GM18873 (cell line): ENCODE results near the gene C14orf180.

Experiments
- ATAC-seq: cut with Tn5 transposase; IDR thresholded peaks from one replicate; pipeline ENCODE4 v1.9.1; 2021; ENCODE audit warnings: mild to moderate bottlenecking, moderate library complexity, moderate number of reproducible peaks; ENCODE audit not compliant: unreplicated experiment, low FRiP score

Gene C14orf180

GRCh38 chr14:104559804-104560585 is 19.6 kb upstream of the C14orf180 start:
- no peak for ATAC-seq

DNA sequence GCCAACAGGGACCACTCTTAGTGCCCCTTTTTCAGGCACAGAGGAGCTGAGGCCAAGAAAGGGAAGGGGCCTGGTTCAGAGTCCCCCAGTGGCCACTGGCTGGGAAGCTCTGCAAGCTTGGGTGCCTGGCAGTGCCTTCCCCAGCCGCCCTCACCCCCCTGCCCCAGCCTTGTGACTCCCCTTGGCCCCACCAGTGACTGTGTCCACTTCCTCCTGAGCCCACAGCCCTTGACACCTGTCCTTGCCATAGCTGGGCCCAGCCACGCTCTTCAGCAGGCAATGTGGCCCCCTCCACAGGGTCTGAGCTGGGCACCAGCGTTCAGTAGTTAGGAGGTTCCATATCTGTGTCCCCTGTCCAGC is 19.0 kb upstream of the C14orf180 start:
- ATAC-seq = no peak

GRCh38 chr14:104561124-104561557 is 18.4 kb upstream of the C14orf180 start:
- ATAC-seq = no peak

DNA sequence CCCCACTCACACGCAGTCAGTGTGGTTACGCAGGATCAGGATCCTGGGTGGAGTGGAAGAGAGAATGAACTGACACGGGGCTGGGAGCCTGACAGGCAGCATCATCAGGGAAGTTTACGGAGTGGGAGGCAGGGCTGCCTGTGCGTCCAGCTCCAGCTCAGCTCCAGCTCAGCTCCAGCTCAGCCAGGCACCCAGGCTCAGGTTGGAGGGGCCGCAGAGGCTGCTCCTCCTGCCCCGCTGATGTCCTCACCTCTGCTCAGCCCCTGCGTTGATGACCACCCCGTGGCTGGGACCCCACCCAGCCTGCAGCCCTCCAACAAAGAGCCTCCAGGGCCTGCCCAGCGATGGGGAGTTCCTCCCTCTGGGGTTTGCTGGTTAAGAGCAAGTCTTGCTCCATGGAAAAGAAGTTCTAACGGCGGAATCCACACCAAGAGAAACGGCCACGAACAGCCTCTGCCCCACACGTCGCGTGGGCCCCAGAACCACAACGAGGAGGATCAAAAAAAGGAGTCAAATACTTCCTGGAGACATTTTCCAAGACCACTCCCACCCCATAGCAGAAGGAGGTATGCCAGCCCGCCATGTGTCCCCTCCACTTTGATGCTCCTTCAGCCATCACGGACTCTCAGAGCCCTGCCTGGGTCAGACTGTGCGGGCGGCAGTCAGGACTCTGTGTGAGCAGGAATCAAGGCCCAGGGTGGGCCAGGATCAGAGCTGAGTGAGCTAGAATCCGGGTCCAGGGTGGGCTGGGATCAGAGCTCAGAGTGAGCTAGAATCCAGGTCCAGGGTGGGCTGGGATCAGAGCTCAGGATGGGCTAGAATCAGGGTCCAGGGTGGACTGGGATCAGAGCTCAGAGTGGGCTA is 17.7 kb upstream of the C14orf180 start:
- ATAC-seq = no peak

- no peak for ATAC-seq
These were observed 17.0 kb upstream of the C14orf180 start for GRCh38 chr14:104562606-104563005.

DNA sequence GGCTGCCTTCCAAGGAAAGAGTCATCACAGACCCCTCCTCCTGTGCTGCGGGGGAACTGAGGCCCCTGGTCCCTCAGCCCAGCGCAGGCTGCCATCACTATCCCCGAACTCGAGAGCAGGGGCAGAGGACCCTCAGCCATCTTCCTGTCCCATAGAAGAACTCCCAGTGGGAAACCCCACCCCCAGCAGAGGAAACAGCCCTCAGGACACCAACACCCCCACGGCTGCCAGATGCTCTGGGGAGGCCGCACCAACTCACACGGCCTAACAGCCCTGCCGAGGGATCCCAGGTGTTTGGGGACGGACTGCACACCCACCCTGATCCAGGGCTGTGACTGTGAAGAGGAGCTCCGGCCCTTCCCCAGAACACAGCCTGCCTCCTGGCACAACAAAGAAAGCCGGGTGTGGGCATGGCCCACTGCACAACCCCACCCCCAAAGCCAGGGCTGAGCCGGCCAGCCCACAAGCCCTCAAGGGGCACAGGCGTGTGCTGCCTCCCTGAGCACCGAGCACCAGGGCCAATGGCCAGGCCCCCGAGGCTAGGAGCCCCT is 16.3 kb upstream of the C14orf180 start:
- ATAC-seq = no peak

GRCh38 chr14:104563742-104564615 is 15.6 kb upstream of the C14orf180 start:
- no peak for ATAC-seq

GRCh38 chr14:104564744-104565679 is 14.6 kb upstream of the C14orf180 start:
- ATAC-seq = no peak

DNA sequence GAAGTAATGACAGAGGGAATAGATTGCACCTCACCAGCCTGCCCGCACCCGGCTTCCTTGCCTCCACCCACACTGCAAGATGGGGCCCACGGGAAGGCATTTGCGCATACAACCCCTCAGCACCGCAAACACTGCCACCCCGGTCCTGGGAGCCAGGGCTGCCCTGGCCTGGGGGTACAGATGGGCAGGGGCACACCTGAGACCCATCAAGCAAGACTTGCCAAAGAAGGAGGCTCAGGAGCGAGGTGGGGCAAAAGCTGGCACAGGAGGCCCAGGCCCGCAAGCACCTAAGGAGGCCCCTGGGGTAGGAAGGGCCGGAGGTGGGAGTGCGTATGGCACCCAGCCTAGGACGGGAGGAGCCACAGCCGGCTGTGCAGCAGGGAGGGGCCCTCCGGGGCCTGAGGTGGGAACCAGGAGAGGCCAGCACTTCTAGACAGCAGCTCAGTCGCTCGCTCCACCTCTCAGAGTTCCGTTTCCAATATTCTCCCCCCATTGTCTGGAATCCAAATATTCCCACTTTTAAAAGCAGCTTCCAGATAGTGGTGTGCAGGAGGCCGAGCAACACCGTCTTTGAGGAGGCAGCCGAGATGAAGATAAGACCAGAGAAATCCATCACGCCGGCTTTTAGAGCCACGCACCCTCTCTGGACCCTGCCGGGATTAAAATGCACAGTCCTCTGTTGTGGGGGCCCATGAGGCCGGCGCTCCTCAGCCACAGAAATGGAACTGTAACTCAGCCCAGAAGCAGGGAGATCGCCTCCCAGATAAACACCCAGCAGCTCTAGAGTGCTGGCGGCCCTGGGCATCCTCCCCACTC is 12.2 kb upstream of the C14orf180 start:
- ATAC-seq = no peak

DNA sequence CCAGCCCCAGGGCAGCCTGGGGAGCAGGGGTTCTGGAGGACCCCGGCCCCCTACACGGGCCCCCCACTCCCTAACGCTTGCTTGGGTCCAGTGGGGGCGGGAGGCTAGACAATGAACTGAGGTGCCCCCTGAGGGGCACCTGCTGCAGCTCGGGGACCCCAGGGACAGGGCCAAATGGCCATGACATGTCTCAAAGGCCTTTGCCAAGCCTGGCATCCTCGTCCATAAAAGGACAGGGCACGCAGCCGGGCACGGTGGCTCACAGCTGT is 11.7 kb upstream of the C14orf180 start:
- ATAC-seq = no peak

- no peak for ATAC-seq
These were observed 10.9 kb upstream of the C14orf180 start for GRCh38 chr14:104568620-104569019.

DNA sequence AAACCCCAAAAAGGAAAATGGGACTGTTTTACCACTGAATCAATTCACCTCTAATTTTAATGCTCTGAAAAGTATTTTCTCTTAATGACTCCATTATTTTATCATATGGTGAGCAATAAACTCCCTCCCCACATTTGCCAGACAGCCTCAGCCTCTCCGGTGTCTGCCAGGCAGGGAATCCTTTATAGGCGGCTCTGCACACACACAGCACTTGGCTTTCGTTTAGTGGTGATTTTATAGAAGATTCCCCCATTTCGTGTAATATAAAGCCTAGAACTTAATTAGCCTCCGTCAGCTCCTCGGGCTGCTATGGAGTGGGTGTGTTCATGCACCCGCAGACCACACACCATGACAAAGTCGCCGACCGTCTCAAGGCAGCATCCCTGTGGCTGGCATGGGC is 10.1 kb upstream of the C14orf180 start:
- no peak for ATAC-seq

DNA sequence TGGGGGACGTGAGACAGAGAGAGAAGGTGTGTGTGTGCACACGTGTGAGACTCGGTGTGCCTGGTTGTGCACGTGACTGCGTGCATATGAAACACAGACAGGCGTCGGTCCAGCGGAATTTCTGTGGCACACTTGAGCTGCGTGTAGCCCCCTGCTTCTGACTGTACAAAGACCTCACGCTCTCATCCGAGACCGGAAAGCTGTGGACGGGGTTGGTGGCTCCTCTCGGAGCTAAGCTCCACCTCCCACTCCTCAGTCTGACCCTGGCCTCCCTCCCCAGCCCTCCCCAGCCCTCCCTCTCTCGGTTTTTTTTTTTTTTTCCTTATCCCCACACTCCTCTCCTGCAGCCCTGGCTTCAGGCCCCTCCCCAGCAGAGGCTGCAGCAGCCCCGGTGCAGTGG is 8.3 kb upstream of the C14orf180 start:
- ATAC-seq = no peak

DNA sequence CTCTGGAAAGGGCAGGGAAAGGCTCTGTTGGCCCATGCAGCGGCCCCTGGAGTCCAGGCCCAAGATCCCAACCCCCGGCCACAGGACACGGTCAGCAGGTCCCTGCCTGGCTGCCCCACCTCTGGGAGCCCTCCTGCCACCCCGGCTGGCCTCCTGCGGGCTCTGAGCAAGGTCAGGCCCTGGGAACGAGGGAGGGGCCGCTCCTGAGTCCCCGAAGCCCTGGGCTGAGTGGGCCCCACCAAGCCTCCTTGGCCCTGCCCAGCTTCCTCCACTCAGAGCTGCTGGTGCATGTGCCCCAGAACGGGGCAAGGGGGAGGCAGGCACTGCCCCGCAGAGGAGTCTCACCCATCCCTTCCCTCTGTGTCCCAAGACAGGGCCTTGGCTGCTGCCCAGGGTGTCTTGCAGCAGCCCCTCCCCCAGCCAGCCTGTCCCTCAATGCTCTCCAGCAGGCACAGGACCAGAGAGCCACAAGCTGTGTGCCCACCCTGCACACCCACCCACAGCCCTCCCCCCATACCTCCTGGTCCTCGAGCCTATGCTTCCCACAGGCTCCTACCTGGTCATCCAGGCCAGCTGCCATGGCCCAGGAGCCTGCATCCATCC is 7.4 kb upstream of the C14orf180 start:
- no peak for ATAC-seq

GRCh38 chr14:104572668-104573067 is 6.9 kb upstream of the C14orf180 start:
- ATAC-seq = no peak

GRCh38 chr14:104573930-104574329 is 5.6 kb upstream of the C14orf180 start:
- no peak for ATAC-seq

- no peak for ATAC-seq
These were observed 5.0 kb upstream of the C14orf180 start for GRCh38 chr14:104574536-104574935.

DNA sequence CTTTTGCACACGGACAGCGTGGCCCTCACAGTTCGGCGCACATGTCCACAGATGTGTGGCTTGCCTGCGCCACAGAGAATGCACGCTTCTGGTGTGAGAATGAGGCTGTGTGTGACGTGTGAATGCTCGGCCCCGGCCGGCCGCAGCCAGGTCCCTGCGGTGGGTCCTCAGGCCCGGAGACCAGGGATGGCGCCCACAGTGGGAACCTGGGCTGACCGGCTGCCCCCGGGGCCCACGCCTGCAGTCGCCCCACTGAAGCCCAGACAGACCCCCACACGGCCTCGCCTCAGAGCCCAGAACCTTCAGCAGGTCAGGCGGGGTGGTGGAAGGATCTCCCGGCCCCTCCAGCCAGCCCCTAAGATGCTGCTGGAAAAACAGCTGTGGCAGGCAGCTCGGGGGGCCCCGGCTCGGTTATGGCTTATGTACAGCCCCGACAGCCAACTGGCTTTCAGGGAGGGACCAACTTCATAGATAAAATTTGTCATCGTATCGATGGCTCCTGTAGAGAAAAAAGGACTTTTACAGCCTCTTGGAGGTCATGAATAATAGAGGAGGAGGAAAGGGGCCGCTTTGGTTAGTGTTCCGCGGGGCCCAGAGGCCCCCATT is 4.5 kb upstream of the C14orf180 start:
- ATAC-seq = no peak
